HG03045 (cell line): ENCODE data around the gene OLA1.

Experiments
- ATAC-seq: cut with Tn5 transposase; IDR thresholded peaks from one replicate; pipeline ENCODE4 v1.9.1; 2021; ENCODE audit warnings: mild to moderate bottlenecking, moderate library complexity; ENCODE audit not compliant: unreplicated experiment

Gene OLA1

DNA sequence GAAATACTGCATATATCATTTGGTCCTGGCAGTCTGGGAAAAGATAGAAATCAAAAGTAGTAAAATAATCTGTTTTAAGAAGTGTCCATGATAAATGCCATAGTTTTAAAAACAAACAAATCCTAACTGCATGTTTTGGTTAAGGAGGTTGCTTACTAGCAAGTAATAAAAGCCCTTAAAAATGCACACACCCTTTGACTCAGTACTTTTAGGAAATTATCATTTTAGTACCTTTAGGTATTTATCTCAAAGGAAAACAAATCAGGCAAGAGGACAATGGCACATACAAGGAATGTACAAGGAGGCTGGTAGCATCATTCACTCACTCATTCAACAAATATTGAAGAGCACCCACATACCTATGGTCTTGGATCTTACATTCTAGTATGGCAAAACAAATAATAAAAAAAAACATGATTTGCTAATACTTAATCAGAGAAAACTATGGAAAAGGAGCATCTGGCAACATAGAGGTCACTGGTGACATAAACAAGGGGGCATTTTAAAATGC, 67.6 kb downstream of the OLA1 start:
- ATAC-seq = no peak

DNA sequence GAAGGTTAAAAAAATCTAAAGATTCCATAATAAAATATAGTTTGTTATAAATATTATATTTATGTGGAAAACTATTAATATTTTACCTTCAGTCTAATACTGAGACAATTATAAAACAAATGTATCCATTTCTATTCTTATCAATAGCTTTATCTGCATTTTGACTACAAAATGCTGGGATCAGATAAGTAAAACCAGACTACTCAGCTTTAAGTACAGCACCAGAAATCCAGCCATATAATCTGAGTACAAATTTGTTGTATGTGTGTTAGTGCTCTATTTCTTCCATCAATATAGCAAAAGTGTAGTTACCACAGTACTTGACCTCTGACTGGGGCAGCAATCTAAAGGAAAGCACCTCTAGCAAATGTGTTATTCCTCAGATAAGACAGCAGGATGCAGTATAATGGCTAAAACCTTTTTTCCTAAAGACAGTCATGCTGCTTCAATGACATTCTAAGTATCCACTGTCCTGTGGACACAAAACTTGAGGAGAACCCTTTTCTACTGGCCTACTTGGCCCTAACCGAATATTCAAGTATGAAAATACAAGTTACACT, 68.1 kb downstream of the OLA1 start:
- no peak for ATAC-seq

DNA sequence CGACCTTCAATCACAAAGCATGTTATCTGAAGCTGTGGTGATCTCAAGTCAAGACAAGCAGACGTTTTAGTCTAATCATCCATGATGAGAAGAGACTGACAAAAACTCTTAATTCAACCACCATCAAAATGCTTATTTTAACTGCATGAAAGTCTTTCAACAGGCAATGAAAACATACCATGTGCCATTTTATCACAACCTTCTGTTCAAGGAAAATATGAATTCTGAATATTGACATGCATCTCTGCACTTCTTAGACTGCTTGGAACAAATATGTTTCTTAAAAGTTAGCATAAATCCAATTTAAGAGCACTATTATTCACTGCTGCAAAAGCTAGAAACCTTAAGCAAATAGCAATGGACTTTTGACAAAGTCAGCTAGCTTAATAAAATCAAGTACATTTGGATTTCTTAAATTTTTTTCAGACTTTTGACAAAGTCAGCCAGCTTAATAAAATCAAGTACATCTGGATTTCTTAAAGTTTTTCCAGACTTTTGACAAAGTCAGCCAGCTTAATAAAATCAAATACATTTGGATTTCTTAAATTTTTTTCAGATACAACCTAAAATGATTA, 70.9 kb downstream of the OLA1 start:
- ATAC-seq = no peak

DNA sequence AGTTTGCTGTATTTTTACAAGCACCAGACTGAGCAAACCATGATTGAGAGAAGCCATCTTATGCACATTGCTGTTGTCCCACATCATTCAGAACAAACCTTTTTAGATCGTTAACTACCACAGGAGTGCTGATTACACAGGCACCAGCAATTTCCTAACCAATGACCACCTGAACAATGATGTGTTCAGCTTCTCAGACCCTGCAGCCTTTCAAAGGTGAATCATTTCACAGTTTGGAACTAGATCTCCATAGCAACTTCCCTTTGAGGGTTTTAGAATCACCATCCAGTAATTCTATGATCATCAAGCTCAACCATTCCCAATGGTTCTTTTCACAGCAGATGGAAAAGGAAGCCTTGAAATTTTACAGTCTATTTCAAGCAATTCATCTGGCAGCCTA, 71.4 kb downstream of the OLA1 start:
- ATAC-seq = no peak

DNA sequence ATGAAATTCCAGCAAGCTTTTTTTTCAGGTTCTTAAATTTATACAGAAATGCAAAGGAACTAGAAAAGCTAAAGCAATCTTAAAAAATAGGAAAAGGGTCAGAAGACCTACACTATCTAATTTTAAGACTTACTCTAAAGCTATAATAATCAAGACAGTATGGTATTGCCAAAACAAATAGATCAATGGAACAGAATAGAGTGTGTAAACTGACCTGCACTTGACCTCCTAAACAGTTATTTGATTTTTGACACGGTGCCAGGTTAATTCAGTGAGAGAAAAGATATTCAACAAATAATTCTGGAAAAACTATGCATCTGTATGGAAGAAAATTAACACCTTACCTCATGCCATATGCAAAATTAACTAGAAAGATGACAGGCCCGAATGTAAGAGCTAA, 73.6 kb downstream of the OLA1 start:
- ATAC-seq = no peak

DNA sequence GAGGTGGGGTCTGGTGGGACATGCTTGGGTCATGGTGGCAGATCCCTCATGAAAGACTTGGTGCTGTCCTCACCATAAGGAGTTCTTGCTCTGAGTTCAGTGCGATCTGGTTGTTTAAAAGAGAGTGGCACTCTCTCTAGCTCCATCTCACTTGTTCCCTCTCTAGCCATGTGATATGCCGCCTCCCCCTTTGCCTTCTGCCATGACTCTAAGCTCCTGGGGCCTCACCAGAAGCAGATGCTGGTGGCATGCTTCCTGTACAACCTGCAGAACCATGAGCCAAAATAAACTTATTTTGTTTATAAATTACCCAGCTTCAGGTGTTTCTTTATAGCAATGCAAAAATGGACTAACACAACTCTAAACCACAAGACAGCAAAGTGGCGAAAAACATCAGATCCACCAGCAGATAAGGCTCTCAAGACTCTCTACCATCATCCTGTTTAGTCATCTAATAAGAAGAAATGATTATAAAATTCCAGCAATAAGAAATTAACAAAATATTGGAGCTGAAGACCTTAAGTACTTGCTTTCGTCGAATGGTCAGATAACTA, 75.5 kb downstream of the OLA1 start:
- no peak for ATAC-seq

DNA sequence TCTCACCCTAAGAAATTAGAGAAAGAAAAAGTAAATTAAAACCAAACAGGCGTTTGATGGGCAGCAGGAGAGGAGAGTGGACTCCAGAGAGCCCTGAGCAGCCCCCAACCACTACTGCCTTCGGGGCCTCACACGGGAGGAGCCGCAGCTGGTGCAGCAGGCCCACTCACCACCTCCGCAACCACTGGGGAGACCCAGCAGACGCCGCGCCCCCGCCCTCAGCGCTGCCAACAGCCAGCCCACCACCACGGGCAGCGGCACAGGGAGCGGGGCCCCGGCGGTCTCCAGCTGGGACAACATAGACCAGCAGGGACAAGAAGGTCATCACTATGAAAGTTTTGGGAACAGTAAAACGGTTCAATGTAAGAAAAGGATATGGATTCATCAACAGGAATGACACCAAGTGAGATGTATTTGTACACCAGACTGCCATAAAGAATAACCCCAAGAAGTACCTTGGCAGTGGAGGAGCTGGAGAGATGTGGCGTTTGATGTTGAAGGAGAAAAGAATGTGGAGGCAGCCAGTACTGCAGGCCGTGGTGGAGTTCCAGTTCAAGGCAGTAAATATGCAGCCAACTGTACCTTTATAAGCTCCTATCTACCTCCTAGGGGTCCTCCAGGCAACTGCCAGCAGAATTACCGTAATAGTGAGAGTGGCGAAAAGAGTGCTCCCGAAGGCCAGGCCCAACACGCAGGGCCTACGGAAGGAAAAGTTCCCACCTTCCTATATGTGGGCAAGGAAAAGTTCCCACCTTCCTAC, 76.5 kb downstream of the OLA1 start:
- no peak for ATAC-seq

DNA sequence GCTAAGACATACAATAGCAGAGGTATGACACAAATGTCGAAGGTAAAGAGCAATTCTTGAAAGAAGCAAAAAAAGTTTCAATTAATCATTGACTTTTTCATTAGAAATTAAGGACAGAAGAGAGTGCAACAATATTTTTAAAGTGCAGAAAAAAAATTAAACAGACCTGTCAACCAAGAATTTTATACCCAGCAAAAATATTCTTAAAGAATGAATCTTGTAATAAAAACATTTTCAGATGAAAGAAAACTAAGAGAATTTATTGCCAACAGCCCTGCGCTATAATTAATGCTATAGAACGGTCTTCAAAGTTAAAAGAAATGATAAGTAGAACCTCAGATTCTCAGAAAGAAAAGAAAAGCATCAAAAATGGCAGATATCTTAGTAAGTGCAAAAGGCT, 79.0 kb downstream of the OLA1 start:
- ATAC-seq = no peak

DNA sequence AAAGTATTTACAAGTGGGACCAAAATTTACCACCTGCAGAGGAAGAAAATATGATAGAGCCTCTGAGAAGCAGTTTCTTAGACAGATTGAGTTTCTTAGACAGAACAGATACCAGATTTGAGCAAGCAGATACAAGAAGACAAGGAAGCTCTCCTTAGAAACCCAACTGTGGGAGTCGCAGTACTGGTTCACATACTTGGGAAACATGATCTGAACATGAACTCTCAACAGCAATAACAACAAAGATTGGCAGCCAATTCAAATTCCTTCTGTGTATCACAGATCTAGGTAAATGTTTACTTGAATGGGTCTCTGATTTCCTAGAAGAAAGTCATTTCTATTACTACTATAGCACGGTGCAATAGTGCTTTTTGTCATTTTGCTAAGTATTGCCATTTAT, 82.1 kb downstream of the OLA1 start:
- ATAC-seq = no peak

DNA sequence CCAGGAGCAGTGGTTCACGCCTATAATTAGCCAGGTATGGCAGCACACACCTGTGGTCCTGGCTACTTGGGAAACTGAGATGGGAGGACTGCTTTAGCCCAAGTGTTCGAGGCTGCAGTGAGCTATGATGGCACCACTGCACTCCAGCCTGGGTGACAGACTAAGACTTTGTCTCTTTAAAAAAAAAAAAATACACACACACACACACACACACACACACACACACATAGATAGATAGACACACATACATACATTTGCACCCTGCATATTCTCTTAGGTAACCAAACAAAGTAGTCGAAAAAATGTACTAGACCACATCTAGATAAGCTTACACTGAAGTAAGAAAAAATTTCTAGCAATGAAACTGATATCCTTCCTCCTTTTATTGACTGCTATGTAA, 86.8 kb downstream of the OLA1 start:
- no peak for ATAC-seq

DNA sequence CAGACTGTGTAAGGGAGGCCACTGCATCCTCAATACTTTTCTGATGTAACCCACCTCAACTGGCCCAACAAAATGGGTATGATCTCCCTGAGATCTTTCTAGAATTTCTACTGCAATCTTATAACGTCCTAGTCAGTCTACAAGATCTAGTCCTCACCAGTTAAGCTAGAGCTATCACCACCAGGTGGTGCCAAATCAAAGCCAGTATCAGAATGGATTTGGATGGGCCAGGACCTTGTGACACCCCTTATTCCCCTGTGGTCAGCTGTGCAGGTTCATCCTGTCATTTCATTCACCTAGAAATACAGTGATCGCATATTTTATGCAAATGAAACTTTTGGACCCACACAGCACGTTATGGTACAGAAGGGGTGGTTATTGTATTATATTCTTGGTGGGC, 90.3 kb downstream of the OLA1 start:
- no peak for ATAC-seq

DNA sequence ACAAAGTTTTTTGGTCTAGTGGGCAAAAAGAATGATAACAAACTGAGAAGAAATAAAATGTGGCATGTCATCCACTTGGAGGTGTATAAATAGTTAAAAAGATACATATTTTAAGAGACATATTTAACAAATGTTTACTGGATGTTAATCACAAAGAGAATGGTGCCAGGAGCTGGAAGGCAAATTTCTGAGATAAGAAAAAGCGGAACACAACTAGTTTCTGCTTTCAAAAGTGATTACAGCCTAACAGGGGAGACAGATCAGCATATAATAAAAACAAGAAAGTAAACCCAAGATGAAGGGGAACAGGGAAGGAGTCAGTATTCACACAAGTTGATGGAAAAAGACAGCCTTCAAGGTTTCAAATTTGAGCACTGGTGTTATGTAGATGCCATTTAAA, 91.3 kb downstream of the OLA1 start:
- ATAC-seq = no peak

DNA sequence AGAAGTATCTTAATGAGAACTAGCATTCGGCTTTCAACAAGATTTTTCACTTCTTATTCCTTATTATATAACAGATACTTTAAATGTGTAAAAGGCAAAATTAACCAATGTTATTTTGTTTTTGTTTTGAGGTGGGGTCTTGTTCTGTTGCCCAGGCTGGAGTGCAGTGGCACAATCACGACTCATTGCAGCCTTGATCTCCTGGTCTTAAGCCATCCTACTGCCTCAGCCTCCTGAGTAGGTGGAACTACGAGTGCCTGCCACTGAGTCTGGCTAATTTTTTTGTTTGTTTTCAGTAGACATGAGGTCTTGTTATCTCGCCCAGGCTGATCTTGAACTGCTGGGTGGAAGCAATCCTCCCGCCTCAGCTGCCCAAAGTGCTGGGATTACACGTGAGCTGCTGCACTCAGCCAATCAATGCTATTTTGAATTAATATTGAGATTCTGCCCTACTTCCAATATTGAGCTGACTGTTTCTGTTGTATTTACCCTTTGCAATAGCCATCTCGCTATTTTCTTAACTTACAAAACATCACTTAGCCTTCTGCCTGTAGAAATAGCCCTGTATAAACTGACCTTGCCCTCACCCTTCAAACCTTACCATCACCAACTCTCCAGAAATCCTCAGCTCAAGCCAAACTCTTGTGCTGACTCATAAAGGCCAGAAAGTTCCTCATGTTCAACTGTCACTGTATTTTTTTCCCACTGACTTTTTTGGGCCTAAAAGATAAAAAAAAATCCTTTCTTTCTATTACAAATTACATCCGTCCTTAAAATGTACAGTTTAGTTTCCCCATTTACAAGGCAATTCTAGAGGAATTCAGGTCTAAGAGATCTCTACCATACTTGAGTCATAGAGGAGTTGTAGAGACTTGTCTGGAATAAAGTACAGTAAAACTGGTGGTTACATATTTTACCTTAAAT, 94.3 kb downstream of the OLA1 start:
- ATAC-seq = no peak

DNA sequence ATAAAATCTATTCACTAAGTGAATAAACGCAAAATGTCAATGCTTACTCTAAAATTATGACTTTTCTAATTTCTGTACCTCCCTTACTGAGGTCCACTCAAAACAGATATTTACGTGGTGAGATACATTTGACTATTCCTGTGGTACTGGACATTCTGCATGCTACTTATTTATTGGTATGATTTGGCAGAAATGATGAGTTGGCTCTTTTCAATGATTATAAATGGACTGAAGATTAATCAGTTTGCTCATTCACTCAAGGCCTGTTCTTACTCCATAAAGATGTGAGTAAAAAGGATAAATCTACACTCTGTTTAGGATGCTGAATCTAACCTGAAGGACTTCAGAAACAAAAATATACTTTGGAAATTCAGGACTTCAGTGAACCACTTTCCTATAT, 98.8 kb downstream of the OLA1 start:
- ATAC-seq = no peak

DNA sequence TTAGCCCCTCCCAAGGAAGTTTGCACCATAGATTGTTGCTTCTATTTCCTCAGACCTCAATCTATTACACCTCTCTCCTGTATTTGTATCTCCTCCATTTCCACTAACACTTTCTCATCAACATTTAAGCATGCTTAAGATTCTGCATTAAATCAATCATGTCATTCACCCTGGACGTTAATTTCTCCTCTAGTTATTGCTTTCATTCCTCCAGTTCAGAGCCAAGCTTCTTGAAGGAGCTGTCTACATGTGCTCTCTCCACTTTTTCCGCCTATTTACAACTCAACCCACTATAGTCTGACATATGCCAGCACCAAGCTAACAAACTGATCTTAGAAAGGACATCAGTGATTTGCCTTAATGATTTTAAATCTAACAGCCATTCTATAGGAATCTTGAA, 99.5 kb downstream of the OLA1 start:
- no peak for ATAC-seq

DNA sequence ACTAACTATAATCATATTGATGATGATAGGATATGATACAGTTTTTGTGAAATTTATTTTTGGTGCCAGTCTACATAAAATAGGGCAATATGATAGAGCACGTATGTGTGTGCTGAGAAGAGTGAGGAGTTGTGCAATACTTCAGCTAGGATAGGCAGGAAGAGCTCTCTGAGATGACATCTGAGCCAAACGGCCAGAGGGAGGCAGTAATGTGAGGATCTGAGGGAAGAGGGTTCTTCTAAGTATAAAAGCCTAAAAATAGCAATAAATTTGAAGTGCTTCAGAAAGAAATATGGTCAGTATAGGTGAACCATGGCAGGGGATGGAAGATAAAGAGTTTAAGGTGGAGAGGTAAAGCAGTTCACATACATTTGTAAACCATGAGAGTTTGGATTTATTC, 102.5 kb downstream of the OLA1 start:
- no peak for ATAC-seq

DNA sequence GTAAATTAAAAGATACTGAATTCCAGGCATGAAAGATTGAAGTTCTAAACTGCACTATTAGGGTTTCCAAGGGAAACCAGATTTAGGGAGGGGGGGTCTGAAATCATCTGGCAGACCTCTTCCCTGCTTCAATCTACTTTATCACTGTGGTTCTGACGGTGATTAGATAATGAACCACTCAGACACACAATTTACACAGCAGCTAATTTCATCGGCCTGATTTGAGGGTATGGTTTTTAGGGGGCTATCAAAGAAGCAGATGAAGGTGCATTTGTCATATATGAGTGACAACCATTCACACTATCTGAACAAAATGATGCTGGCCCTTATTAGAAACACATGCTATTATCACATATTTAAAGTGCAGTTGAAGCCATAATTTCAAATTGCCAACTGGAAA, 106.0 kb downstream of the OLA1 start:
- no peak for ATAC-seq

DNA sequence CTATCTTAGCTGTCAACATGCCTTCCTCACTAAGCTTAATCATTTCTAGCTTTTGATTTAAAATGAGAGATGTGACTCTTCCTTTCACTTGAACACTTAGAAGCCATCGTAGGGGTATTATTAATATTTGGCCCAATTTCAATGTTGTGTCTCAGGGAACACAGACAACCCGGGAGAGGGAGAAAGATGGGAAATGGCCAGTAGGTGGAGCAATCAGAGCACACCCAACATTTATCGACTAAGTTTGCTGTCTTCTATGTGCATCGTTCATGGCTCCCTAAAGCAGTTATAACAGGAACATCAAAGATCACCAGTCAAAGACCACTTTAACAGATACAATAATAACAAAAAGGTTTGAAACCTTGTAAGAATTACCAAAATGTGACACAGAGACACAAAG, 110.2 kb downstream of the OLA1 start:
- no peak for ATAC-seq

DNA sequence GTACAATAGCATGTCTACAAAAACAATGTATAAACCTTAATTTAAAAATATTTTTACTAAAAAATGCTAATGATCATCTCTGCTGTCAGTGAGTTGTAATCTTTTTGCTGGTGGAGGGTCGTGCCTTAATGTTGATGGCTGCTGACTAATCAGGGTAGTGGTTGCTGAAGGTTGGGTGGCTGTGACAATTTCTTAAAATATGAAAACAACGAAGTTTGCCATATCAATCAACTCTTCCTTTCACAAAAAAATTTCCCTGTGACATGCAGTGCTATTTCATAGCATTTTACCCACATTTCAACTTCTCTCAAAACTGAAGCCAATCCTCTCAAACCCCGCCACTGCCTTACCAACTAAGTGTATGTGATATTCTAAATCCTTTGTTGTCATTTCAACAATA, 112.4 kb downstream of the OLA1 start:
- ATAC-seq = no peak

DNA sequence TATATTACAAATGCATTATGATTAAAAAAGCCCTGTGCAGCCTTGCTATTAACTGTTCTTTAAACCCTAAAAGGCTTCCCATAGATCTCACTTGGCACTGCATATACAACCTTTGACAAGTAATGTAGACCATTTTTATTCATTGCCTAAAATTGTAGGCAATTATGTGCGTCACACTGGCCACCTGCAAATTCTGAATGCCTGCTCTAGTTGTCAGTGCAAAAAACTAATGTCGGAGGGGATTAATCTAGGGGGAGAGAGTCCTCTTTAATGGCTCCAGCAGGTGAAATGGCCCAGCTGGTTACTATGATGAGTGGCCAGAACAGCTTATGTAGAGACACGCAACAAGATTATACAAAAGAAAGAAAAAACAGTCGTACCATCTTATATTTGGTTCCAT, 123.2 kb downstream of the OLA1 start:
- ATAC-seq = no peak

DNA sequence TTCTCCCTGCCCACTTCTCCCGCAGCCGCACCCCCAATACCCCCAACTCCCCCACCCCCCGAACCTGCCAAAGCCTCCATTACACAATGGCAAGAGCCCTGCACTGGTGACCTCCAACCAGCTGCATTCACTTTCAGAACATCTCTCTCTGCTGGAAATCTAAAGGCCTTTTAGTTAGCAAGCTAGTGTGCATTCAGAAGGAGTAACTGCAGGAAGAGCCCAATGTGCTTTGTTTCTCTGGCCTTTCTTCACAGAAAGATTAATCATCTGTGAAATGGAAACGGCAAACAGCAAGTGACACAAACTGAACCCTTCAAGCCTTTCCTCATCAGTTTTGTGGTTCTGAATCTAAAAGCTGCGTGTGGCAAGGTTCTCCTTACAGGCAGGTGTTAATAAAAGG, 124.2 kb downstream of the OLA1 start:
- ATAC-seq = no peak
